GM11168 (cell line): Measurements from ENCODE around the gene TCF19.

Experiments
- in situ Hi-C: fragments of 300-500 bp; cut with MboI; formaldehyde crosslinking; loops from one replicate; pipeline ENCODE4 v1.12.0; 2022; ENCODE audit warnings: low sequenced_read_pairs; ENCODE audit not compliant: unreplicated experiment

The TCF19 gene, protein sequence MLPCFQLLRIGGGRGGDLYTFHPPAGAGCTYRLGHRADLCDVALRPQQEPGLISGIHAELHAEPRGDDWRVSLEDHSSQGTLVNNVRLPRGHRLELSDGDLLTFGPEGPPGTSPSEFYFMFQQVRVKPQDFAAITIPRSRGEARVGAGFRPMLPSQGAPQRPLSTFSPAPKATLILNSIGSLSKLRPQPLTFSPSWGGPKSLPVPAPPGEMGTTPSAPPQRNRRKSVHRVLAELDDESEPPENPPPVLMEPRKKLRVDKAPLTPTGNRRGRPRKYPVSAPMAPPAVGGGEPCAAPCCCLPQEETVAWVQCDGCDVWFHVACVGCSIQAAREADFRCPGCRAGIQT

DNA sequence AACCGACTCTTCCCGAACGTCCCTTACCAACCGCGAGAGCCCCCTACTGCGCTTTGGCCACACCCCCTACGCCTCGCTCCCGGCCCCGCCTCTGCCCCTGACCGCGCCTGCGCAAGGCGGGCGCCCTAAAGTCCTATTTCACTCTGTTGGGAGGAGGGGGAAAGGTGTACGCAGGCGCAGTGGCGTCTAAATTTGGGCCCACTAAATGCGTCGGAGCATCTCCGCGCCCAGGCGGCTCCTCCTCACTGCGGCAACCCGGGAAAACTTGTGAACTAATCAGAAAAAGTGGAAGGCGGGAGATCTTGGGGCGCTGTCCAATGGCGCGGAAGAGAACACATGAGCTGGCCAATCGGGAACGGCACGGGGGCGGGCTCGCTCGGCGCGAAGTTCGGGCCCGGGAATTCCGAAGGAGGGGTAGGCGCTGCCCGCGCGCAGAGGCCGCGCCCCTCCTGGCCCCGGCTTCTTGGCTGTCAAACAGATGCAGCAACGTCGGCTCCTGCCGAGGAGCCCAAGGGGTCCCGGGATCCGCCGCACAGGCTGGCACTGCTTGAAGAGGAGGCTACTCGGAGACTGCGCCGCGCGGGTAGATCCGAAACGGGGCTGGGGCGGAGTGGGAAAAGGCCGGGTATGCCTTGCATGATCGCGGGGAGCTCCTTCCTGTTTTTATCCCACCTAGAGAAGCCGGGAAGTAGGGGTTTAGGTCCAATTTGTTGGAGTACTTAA lies at the start of gene TCF19:
TCF19 (plus strand) TSS at position 450 of the 723 bp plus-strand sequence. CDS start 881 bp downstream, outside the sequence.
- in situ Hi-C loops = no loop called here

DNA sequence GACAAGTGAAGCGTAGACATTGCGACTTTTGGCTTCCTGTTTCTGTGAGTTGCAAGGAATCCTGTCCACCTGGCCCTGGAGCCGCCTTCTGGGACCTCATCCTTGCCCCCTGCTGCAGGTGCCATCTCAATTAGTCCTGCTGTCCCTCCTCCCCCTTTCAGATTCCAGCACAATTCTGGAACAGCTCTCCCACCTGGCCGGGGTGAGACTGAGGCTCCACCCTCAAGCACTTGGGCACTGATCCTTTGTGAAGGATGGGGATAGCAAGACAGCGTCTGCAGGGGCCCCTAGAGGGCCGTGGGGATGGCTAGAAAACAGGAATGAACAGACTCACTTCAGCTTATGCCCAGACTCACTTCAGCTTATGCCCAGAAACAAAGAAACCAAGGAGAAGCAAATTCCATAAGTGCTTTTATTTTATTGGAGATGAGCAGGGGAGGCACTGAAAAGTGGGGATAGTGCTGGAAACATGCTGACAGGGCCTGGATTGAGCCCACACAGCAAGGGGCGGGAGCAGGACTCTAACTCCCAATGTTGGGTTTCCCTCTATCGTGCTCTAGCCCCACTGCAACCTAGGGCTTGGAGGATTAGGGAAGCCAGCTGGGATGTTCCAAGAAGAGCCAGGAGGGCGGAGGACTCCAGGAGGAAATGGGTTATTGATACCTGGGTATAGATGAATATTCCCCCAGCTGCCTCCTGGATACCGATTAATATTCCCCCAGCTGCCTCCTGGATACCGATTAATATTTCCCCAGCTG lies 47.4 kb upstream of the TCF19 start:
- in situ Hi-C loops = no loop called here

DNA sequence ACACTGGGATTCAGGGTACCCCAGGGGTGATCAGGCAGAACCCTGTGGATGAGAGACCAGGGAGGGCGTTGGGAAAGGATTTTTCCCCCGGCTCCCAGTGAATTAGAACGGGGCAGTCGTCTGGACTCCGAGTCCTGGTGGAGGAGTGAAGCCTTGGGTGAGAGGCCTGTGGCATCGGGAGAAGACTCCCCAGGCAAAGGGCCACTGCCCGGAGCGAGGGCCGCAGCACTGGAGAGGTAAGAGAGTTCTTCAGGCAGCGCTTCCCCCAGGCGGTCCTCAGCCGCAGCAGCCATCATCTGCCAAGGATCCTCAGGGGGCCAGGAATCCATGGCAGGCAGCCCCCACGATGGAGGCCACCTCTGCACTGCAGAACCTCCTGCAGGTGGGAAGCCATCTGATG lies 46.7 kb upstream of the TCF19 start:
- in situ Hi-C loops = no loop called here

DNA sequence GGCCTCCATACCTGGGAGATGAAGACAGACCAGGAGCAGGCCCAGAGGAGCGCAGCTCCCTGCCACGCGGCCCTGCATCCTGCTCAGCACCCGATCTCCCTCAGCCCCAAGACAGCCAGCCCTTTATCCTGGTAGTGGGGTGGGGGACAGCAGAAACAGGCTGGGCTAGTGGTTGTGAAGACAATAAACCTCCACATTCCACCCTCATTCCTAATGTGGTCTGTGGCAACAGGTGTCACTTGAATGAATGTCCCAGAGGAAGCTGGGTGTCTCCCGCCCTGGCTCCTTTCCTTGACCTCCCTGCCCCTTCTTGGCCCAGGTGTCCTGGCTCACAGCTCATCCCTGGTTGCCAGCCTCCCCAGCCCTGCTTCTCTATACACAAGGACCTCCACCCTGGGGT lies 45.9 kb upstream of the TCF19 start, which contains the start of gene C6orf15:
C6orf15 (minus strand) TSS at position 98 of the 400 bp plus-strand sequence; CDS start at position 78, 20 bp downstream.
- in situ Hi-C loops = no loop called here

DNA sequence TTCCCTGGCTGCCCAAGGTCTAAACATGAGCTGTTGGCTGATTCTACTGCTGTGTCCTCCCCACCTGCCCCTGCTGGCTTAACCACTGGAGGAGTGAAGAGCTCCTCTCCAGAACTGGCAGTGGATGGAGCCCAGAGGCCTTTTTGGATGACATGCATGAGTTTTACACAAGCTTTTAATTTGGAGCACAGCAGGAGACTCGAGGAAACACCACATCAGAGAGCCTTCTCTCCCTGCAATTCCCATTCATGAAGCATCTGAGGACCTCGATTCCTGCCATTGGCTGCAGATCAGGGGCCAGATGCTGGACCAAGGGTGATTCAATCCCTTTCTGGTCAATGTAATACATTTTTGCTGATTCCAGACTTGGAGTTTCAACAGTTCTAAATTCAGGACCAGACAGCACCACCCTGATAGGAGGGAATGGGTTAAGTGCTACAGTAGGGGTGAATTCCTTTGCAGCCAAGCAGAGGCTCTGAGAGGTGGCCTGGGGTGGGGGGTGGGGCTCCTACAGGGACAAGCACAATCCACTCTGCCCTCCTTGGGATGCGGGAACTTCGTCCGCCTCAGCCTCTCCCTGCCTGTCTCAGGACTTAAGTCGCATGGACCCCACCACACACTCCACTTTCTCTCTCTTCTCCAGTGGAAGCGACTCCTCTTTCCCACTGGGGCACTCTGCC lies 44.4 kb upstream of the TCF19 start:
- in situ Hi-C loops = no loop called here

DNA sequence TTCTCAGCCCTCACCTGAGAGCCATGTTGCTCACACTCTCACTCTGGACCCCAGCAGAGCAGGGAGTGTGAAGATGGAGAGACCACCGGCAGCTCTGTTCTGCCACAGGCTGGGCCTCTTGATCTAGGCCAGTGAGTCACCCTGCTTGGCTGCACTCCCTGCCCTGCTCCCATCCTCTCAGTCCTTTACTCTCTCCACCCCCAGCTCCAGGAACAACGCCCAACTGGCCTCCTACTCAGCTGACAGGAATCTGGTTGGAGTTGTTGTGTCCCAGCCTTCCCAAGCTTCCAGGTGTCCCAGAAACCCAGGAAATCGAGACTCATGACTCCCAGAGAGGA lies 43.9 kb upstream of the TCF19 start, which contains the start of gene PSORS1C1:
PSORS1C1 (plus strand) TSS at position 260 of the 338 bp plus-strand sequence. CDS start 14,833 bp downstream, outside the sequence.
- in situ Hi-C loops = no loop called here

DNA sequence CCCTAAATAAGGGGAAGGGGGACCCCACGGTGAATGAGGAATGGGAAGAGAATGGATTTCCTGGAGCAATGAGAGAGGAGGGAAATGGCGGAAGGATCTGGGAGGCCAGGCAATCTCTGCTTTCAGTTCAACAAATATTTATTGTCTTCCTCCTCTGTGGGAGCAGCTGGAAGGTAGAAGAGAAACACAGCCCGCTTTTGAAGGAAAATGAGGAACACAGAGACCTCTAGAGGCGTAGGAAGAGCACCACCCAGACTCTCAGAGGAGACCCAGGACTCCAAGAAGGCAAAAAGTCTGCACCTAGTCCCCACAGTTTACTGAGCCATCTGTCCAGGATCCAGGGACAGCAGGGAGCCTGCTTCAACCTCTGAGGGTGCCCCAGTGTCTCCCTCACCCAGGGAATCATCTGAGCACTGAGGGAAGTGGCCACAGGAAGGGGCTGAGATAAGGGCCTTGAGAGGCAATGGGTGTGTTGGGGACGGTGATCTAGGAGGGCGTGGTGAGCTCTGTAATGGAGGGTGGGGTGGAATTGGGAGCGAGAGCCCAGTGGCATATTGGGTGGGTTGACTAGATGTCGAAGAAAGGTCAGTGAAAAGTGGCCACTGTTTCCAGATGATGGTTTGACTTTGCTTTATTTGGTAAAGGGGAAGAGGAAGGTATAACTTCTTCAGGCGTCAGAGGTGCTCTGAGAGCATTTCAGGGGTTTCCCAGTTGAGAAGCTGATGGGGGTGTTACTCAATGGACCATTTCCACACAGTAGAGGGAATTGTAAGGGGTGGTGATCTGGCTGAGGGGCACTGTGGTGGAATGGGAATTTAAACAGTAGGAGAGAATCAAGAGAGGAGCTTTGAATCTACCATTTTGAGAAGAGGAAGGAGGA lies 43.2 kb upstream of the TCF19 start:
- in situ Hi-C loops = no loop called here

DNA sequence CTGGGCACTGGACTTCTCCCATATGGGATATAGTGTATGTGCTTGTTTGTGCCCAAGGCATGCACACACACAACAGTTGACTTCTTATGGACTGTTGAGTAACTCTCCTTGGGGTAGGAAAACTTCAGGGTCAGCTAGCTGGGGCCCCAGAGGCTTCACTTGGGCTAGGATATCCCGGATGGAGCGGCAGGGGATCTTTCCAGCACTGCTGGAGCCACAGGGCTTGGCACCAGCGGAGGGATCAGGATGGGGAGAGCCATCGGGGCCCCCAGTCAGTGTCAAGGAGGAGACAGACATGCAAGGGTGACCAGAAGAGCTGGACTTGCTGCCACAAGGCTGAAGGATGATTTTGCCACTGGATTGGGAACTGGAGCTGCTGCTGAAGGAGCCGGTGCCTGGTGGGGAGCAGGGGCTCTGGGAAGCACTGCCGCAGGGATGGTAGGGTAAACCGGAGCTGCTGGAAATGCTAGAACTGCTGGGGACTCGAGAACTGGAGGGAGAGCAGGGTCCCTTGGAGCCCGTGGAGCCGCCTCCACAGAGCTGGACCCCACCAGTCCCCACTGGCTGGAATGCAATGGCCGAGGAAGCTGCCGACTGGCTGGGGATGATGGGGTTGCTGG lies 42.3 kb upstream of the TCF19 start:
- in situ Hi-C loops = no loop called here

DNA sequence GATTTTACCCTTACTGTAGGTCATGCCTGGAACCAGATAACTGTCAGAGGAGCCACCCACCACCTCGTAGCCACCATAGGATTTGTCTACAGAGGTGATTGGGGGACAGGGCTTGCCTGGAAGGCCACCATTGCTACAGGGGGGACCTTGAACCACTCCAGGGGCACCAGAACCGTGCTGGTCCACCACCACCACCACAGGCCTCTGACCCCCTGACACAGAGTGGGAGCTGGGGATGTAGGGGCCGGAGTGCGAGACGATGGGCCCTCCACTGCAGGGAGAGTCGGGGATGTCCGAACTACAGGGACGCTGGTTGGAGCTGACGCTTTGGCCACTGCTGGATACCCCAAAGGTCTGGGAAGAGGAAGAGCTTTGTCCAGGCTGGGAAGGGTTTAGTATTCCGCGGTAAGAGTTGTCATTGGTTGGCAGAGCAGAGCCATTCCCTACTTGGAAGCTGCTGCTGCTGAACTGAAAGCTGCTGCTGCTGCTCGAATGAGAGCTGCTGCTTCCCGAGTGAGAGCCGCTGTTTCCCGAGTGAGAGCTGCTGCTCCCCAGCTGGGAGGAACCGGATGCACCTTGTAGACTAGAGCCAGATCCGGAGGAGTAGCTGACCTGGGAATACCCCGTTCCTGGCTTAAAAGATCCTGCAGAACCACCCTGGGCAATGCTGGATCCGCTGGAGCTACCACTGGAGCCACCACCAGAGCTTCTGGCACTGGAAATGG lies 41.6 kb upstream of the TCF19 start:
- in situ Hi-C loops = no loop called here

DNA sequence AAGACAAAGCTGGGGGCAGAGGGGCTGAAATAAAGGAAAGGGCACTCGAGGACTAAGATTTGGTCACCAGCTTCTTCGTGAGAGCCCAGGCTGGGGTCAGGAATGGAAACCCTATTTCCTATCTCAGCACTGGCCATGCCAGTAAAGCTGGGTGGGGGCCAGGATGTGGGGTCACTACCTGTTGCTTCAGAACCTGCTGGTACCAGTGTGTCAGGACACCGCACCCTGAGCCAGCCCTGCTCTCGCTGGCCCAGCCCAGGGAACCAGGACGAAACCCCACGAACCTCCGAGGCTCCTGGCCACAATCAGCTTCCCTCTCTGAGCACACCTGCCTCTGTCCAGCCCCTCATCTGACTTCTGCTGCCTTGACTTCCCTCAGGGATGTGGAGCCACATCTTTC lies 40.2 kb upstream of the TCF19 start:
- in situ Hi-C loops = no loop called here

DNA sequence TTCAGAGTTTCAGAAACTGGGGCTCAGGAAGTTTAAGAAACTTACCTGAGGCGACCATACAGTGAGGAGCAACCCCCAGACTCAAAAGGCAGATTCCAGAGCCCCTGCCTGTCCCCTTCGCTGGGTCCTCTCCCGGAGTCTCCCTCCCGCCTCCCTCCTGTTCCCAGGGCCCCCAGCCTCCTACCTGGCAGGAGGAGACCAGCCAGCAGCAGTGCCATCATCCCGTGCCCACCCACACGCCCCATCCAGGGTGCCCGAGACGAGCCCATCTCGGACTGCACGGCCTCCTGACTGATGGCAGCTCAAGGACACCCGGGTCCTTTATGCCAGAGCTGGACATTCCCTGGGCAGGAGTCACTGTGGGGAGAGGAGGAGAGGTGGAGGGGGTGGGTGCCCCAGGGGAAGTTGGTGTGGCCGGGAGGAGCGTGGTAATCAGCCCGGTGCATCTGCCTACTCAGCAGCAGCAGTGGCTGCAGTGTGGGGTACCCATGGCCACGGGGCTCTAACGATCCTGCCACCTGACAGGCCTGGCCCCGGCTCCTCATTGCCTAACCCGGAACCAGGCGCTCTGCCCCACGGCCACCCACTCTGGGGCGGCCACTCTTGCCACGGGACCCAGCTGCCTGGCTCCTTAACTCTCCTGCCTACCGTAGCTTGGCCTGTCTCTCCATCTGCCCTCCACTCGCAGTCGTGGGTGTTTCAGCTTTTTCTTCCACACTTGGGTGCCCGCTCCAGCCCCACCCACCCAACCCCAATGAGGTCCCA lies 38.1 kb upstream of the TCF19 start, which contains the start of gene CDSN:
CDSN (minus strand) TSS at position 296 of the 765 bp plus-strand sequence; CDS start at position 269, 27 bp downstream.
- in situ Hi-C loops = no loop called here

DNA sequence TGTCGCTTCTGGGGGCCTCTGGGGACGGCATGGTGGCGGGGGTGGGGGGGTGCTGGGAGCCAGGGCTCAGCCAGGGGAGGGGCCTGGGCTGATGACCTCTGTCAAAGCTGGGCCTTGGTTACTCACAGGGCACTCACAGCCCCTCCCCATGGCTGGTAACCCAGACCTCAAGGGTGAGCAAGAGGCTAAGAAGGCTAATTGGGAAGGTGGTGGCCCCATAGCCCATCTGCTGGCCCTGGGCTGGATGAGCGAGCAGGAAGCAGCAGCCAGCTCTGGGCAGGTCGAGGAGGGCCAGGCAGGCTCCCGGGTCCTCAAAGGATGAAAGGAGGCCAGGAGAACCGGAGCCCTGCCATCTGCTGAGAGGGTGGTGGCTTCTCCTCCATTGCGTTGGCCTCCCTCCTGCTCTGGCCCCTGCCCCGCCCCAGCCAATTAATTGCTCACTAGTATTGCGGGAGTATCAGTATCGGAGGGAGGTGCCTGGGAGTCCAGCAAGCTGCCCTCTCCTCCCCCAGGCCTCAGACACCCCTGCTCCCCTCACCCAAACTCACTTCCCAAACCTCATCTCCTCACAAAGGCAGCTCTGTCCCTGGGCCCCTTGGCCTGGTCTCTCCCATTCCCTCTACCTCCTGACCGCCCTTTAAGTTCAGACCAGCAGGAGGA lies 37.1 kb upstream of the TCF19 start:
- in situ Hi-C loops = no loop called here

DNA sequence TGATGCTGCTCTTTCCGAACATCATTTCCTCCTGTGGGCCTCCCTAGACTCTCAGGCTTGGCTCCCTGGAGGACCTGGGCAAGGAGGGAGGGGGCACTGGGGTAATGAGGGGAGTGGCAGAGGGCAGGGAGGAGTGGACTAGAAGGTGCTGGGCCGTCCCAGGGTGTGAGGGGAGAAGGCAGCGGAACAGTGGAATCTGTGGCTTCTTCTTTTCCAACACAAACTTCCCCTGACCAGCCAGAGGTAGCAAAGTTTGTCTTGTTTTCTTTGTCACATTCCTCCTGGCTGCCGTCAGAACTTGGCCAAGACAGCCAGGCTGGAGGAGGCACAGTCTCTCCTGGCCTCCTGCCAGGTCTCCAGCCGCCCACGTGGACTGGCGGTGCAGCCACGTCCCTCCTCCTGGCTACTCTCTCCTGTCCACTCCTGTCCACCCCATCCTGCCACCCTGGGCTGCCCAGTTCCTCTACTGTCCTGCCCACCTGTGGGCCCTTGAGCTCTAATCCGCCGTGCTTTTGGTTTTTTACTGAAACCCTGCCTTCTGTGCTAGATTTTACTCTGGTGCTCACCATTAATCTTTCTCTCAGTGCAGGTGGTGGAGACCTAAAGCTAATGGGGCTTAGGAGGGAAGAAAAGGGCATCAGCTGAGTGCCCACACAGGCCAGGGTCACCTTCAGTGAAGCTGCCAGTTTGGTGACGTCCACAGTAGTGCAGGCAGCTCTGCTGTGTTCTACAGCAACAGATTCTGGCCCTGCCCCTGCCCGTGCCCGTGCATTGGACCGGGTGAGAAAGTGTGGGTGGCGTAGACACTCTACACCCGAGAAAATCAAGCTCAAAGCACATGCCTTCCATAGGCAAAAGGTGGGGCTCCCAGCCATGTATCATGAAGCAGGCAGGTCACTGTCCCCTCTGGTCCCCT lies 35.3 kb upstream of the TCF19 start:
- in situ Hi-C loops = no loop called here

DNA sequence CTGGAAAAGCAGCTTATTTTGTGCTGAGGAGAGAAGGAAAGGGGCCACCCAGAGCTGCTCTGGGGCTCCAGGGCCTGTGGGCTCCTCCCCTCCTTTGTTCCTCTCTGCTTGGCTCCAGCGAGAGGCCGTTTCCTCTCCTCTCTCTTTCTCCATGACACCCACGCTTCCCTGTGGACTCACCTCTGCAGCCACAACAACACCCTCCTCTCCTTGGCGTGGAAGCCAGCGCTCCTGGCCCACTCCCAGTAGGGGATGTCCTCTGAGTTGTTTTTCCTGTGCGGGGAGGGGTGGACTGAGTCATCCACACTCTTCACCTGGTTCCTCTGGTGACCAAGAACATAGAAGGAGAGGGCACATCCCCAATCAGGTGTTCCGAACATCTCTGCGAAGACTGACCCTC lies 33.2 kb upstream of the TCF19 start:
- in situ Hi-C loops = no loop called here

DNA sequence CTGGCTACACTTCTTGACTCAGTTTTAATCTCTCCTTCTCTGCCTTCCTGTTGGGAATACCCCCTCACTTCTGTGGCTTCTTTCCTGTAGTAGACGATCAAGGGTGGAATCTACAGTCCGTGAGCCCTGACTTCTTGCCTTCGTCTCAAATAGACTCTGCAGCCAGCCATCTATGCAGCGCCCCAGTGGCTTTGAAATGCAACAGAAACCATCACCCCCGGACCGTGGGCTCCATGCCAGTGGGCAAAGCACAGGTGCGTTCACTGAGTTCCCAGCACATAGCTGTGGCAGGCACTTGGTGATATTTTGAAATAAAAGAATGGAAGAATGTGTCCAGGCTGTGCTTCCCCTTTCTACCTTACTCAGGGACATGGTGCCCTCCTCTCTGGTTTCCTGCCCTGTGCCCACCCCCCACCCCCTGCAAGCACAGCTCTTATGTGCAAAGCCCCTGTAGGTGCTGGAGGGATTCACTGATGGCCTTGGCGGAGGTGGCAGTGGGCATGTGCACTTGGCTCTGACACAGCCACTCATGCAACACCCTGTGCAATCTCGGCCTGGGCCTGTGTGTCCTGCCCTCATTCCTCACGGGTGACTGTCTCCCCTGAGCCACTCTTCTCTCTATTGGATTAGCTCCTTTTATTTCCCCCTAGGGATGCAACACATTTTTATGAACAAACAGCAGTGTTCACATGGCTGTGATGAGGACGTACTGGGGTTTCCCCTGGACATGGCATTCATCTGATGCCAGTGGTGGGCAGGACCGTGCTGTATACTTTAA lies 32.6 kb upstream of the TCF19 start:
- in situ Hi-C loops = no loop called here
